Spleen (tissue), 11 donors: Measurements from ENCODE around the gene L3MBTL3. TPM values are rescaled to one million over a fixed set of nuclear protein-coding genes. Genes with fewer than 3 reads are reported as not detected.
A peak's percentile ranks its signal among the peaks of the same experiment; 100 is the strongest.

Source experiments
- DNase-seq: peaks from one replicate; pipeline ENCODE4 v3.0.0-alpha.2; 2020
- H3K27ac ChIP-seq, 8 donors: fragments of 200-600 bp; sonication (generic) in 7 of 8; 1 replicate in 4 of 8; 2 replicates in 4 of 8; pipeline versions ENCODE4 v1.5.0 to v1.8.0; 2016 to 2021; ENCODE audit warnings: inconsistent platforms in 4 of 8, mild to moderate bottlenecking in 4 of 8, moderate library complexity in 1 of 8
- H3K27me3 ChIP-seq, 7 donors: fragments of 200-600 bp; sonication (generic) in 6 of 7; replicated peaks in 1 of 7; 1 replicate in 4 of 7; 2 replicates in 3 of 7; pipeline versions ENCODE4 v1.5.0 to v1.8.0; 2016 to 2021; ENCODE audit warnings: inconsistent platforms in 3 of 7, mild to moderate bottlenecking in 1 of 7
- H3K36me3 ChIP-seq, 6 donors: fragments of 200-600 bp; sonication (generic) in 5 of 6; 1 replicate in 4 of 6; 2 replicates in 2 of 6; pipeline versions ENCODE4 v1.5.0 to v1.8.0; 2016 to 2021; ENCODE audit warnings: inconsistent platforms in 2 of 6
- H3K4me1 ChIP-seq, 6 donors: fragments of 200-600 bp; sonication (generic) in 5 of 6; 1 replicate in 3 of 6; 2 replicates in 3 of 6; pipeline versions ENCODE4 v1.5.0 to v1.8.0; 2016 to 2021; ENCODE audit warnings: inconsistent platforms in 3 of 6
- H3K4me3 ChIP-seq, 8 donors: fragments of 200-600 bp; sonication (generic) in 7 of 8; 1 replicate in 4 of 8; 2 replicates in 4 of 8; pipeline versions ENCODE4 v1.5.0 to v1.8.0; 2016 to 2021; ENCODE audit warnings: inconsistent platforms in 4 of 8, mild to moderate bottlenecking in 4 of 8, moderate library complexity in 2 of 8
- H3K9me3 ChIP-seq, 8 donors: fragments of 200-600 bp; sonication (generic) in 7 of 8; 1 replicate in 4 of 8; 2 replicates in 4 of 8; pipeline versions ENCODE4 v1.5.0 to v1.8.0; 2016 to 2021; ENCODE audit warnings: inconsistent platforms in 4 of 8
- POLR2A ChIP-seq, 3 donors: fragments of 450-650 bp; IDR thresholded peaks; one replicate each; pipeline ENCODE4 v1.5.1; 2017; ENCODE audit warnings: antibody characterized with exemption in 3 of 3, mild to moderate bottlenecking in 1 of 3
- POLR2AphosphoS5 ChIP-seq, 3 donors: sonication (generic); formaldehyde crosslinking; IDR thresholded peaks; one replicate each; pipeline ENCODE4 v1.5.1; 2017; ENCODE audit warnings: antibody characterized with exemption in 3 of 3
- WGBS, 5 donors: extraction: QIAGEN DNeasy Blood & Tissue Kit in 3 of 5; methylation state at CpG; one replicate each; pipeline versions ENCODE4 v1.1.5 to v1.1.7; 2013 to 2018; 5-methylcytosine and 5-hydroxymethylcytosine counted together
- intact Hi-C: fragments of 100-400 bp; cut with DNase I; formaldehyde crosslinking; loops from one replicate; pipeline ENCODE4 v1.15.0; 2023; ENCODE audit warnings: low total_unique reads
- polyA plus RNA-seq, 3 donors: library from polyadenylated mRNA; stranded (reverse); fragments of 200-250 nt; gene quantifications; one replicate each; pipeline ENCODE4 v1.2.1, GENCODE V29; 2013
- total RNA-seq, 7 donors: library from RNA; depleted of rRNA in 3 of 7; stranded (reverse); fragments of >200 nt in 3 of 7; fragmentation: NEBNext Ultra II Directional in 4 of 7; extraction: Animal tissue kit (Norgen Biotek cat#: 25700) in 4 of 7; gene quantifications; one replicate each; pipeline versions ENCODE4 v1.1.0 to v1.2.1, GENCODE V29; 2016 to 2021
- TF ChIP-seq, protein P1 (sequence below), 11 experiments: fragments of 200-600 bp in 7 of 11; fragments of 450-650 bp in 4 of 11; sonication (generic) in 4 of 11; IDR thresholded peaks in 8 of 11; conservative IDR thresholded peaks in 3 of 11; 1 replicate in 7 of 11; 2 replicates in 4 of 11; pipeline versions ENCODE4 v1.4.0 to v1.8.0; 2016 to 2021; ENCODE audit warnings: antibody characterized with exemption in 11 of 11, inconsistent platforms in 4 of 11, mild to moderate bottlenecking in 1 of 11
- donor health status: healthy with polysubstance abuse.
- donor health status: DM: no; HTN: no; CAD: no; lungs with moderate emphysema.
- donor health status: DM: no; HTN: no; CAD: no.
- donor health status: Bipolar disorder and iron deficiency.
- donor health status: healthy.
- donor health status: DM: no; HTN: no; CAD: no.
- donor health status: DM: yes; HTN: yes; CAD: no.

The L3MBTL3 gene
- total and polyA plus RNA-seq, 10 donors, result 7.0 to 45.6 (median 26.0) TPM

DNA sequence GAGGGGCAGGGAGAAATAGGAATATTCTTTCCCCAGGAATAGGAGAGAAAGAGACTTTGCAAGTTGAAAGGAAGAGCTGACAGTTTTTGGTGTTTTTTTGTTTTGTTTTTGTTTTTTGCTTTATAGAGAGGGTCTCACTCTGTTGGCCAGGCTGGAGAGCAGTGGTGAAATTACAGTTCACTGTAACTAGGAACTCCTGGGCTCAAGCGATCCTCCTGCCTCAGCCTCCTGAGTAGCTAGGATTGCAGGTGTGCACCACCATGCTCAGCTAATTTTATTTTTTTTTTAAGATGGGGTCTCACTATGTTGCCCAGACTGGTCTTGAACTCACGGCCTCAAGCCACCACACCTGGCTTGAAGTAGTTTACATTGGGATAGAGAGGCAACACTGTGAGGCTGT, 8.0 kb upstream of the L3MBTL3 start:
- intact Hi-C loops, result no loop called here
- Histone ChIP-seq H3K27me3 (no peaks in the 10 kb centered on the region), H3K4me3 (no peak overlapping the region), H3K36me3 (no peaks in the 10 kb centered on the region), H3K9me3 (no peaks in the 10 kb centered on the region), H3K27ac (no peak overlapping the region), H3K4me1 (no peaks in the 10 kb centered on the region)
- WGBS, 5 donors, result 93 to 98% (median 94%) methylated on average over 2 of the region's 2 CpGs
- TF ChIP-seq POLR2AphosphoS5 (IDR thresholded peaks at IDR 0.05) (no peak), POLR2A (IDR thresholded peaks at IDR 0.05) (no peak)
- TF ChIP-seq, protein P1, sequence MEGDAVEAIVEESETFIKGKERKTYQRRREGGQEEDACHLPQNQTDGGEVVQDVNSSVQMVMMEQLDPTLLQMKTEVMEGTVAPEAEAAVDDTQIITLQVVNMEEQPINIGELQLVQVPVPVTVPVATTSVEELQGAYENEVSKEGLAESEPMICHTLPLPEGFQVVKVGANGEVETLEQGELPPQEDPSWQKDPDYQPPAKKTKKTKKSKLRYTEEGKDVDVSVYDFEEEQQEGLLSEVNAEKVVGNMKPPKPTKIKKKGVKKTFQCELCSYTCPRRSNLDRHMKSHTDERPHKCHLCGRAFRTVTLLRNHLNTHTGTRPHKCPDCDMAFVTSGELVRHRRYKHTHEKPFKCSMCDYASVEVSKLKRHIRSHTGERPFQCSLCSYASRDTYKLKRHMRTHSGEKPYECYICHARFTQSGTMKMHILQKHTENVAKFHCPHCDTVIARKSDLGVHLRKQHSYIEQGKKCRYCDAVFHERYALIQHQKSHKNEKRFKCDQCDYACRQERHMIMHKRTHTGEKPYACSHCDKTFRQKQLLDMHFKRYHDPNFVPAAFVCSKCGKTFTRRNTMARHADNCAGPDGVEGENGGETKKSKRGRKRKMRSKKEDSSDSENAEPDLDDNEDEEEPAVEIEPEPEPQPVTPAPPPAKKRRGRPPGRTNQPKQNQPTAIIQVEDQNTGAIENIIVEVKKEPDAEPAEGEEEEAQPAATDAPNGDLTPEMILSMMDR (IDR thresholded peaks at IDR 0.05 in 8 of 11, conservative IDR thresholded peaks at IDR 0.05 in 3 of 11), result no peak
- no peak for DNase-seq

DNA sequence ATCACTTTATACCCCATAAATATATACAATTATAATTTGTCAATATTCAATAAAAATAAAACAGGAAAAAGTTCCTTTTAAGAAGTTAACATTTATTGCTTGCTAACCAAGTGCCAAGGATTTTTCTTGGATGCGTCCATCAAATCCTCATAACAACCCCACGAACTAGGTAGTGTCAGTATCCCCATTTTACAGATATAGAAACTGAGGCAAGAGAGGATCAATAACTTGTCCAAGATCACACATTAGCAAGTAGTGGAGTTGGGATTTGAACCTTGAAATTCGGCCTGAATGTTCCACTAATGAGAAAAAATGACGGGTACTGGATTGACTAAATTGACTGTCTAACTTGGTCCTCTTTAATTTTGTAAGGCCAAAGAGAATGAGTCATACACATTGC, 5.7 kb upstream of the L3MBTL3 start:
- WGBS, 5 donors, result 84 to 96% (median 94%) methylated on average over 4 of the region's 4 CpGs
- Histone ChIP-seq H3K4me1 (peaks cover 0 to 4% (median 1%) of the 10 kb centered on the region in 6 donors), H3K27me3 (no peaks in the 10 kb centered on the region), H3K9me3 (no peaks in the 10 kb centered on the region), H3K36me3 (no peaks in the 10 kb centered on the region), H3K4me3 (no peak overlapping the region), H3K27ac (no peak overlapping the region)
- TF ChIP-seq, protein P1 (IDR thresholded peaks at IDR 0.05 in 8 of 11, conservative IDR thresholded peaks at IDR 0.05 in 3 of 11), result no peak
- TF ChIP-seq POLR2A (IDR thresholded peaks at IDR 0.05), result no peak
- DNase-seq, result no peak
- intact Hi-C loops, result no loop called here

DNA sequence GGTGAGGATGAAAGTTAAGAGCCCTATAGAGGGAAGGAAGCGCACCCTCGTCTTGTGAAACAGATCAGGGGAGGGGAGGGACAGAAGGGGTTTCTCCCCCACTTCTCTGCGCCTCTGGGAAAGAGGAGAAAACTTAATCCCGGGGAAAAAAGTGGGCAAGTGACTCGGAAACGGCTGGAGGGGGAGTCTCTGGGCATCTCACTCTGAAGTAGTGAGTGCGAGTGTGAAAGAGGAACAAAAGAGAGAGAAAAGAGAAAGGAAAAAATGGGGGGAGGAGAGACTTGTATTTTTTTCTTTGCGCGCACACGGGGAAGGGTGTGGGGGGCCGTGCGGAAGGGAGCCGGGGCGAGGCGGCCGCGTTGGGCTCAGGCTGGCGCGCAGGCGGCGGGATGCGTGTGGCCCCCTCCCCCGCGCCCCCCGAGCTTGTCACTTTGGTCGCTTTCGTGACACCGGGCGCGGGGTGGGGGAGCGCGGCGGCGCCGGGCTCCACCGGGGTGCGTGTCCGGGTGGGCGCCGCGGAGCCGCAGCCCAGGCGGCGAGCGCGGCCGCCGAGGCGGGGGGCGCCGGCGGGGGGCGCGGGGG, 454 bp downstream of the L3MBTL3 start:
- Histone ChIP-seq H3K27ac (peak overlapping the region; percentile 84 to 98 (median 92)), H3K4me3 (peak overlapping the region; percentile 74 to 97 (median 84)), H3K36me3 (peaks cover 0 to 13% (median 0%) of the 10 kb centered on the region in 6 donors), H3K27me3 (no peaks in the 10 kb centered on the region), H3K4me1 (peaks cover 3 to 28% (median 23%) of the 10 kb centered on the region in 6 donors), H3K9me3 (no peaks in the 10 kb centered on the region)
- 0 to 1% (median 0%) methylated on average over 14 to 54 of the region's 54 CpGs for WGBS, 5 donors
- TF ChIP-seq POLR2AphosphoS5 (IDR thresholded peaks at IDR 0.05) (no peak), POLR2A (IDR thresholded peaks at IDR 0.05) (no peak)
- TF ChIP-seq, protein P1 (IDR thresholded peaks at IDR 0.05 in 8 of 11, conservative IDR thresholded peaks at IDR 0.05 in 3 of 11), result no peak
- intact Hi-C loops, result no loop called here
- DNase-seq, result peak; percentile 89

DNA sequence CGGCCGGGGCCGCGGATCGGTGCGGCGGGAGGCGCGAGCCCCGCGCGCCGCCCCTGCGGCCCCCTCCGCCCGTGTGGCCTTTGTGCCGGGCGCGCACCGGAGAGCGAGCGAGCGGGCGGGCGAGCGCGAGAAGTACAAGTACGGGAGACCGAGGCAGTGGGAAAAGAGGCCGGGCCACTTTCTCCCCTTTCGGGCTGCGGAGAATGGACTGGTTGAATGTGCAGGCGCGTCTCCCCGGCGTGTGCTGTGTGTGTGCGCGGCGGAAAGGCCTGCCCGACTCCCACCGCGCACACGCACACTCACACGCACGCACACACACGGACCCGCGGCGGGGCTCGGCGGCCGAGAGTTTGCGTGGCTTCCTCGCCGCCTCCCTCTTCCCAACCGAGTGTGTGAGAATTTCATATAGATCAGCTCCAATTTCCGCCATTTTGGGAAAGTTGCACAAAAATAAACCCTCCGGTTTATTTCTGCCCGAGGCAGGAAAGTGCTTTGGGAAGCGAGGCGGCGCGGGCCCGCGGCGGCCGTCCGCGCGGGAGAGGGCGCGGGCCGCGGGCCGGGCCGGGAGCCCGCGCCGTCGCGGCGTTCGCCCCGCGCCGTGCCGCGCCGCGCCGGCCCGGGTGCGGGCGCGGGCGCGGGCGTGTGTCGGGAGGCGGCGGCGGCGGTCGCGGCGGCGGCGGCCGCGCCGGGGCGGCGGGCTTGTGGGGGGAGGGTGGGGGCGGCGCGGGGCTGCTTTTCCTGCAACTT, 1.1 kb downstream of the L3MBTL3 start:
- TF ChIP-seq POLR2A (IDR thresholded peaks at IDR 0.05) (no peak), POLR2AphosphoS5 (IDR thresholded peaks at IDR 0.05) (peak in 2 of 3 donors; percentile 50 to 60)
- peak overlapping the region; percentile 91 to 98 (median 95) for H3K27ac ChIP-seq
- H3K4me1 ChIP-seq, result peaks cover 3 to 32% (median 23%) of the 10 kb centered on the region in 6 donors
- peaks cover 0 to 16% (median 0%) of the 10 kb centered on the region in 6 donors for H3K36me3 ChIP-seq
- intact Hi-C loops, result loop anchor here (10.0 kb wide), 1 partner anchor 425 kb away; no protein-coding TSS in a partner anchor
- DNase-seq, result peak; percentile 89
- 0 to 1% (median 1%) methylated on average over 21 to 116 of the region's 116 CpGs for WGBS, 5 donors
- no peaks in the 10 kb centered on the region for H3K27me3 ChIP-seq
- H3K4me3 ChIP-seq, result peak overlapping the region; percentile 74 to 97 (median 84)
- H3K9me3 ChIP-seq, result no peaks in the 10 kb centered on the region
